ENCODE results near the gene REEP1. TPM values are rescaled to one million over a fixed set of nuclear protein-coding genes. Genes with fewer than 3 reads are reported as not detected.
A peak's percentile ranks its signal among the peaks of the same experiment; 100 is the strongest.

Gene REEP1
- total and polyA plus RNA-seq, 7 donors = 0.23 to 98.0 (median 44.9) TPM

DNA sequence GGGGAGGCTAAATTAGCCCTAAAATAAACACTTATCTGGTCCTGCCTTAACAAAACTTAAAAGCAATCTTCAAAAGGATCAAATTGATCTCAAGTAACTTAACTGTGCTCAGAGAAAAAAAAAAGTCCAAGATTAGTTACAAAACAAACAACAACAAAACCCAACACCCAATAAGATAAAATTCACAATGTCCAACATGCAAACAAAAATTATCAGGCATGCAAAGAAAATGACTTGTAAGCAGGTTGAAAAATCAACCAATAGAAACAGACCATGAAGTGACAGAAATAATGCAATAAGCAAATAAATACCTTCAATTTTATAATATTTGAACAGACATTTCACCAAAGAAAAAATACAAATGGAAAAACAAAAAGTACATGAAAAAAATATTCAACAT lies 4.0 kb upstream of the REEP1 start:
- no peak overlapping the region for H3K27ac ChIP-seq
- H3K4me1 ChIP-seq = peaks cover 0 to 9% (median 5%) of the 10 kb centered on the region in 4 donors
- H3K36me3 ChIP-seq = no peaks in the 10 kb centered on the region
- H3K9me3 ChIP-seq = peaks cover 0 to 2% (median 0%) of the 10 kb centered on the region in 4 donors
- H3K4me3 ChIP-seq = no peak overlapping the region
- no peak for DNase-seq
- TF ChIP-seq CTCF (IDR thresholded peaks at IDR 0.05) (no peak), POLR2AphosphoS5 (IDR thresholded peaks at IDR 0.05) (no peak), POLR2A (IDR thresholded peaks at IDR 0.05) (no peak), EP300 (IDR thresholded peaks at IDR 0.05) (no peak)
- H3K27me3 ChIP-seq = no peaks in the 10 kb centered on the region
- intact Hi-C loops (cut with DNase I) = no loop called here

DNA sequence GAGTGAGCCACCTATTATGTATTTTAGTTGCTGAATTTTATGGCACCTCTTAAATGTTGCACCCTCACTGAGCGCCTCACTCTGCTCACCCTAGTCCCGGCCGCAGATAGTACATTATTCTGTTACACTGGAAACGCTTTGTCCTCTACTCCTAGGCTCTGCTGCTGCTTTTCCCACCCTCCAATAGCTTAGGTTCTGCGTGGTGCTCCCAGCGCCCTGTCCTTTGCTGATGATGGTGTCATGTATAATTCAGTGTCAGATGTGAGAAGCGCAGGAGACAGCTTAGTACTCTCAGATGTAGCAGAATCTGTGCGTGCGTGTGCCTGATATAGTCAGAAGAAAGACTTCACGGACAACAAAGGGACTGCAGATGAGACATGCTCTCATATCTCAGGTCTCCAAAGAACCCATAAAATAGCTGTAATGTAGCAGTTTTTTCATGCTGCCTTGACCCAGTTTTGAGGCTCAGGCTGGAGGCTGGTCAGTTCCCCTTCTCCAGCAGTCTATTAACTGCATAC lies 1.4 kb upstream of the REEP1 start:
- H3K4me1 ChIP-seq = peaks cover 0 to 27% (median 22%) of the 10 kb centered on the region in 4 donors
- intact Hi-C loops (cut with DNase I) = loop anchor here (5.0 to 10.0 kb wide), 2 partner anchors 42 to 114 kb away; no protein-coding TSS in a partner anchor
- H3K4me3 ChIP-seq = no peak overlapping the region
- peaks cover 0 to 5% (median 0%) of the 10 kb centered on the region in 3 donors for H3K27me3 ChIP-seq
- no peak for DNase-seq
- WGBS, 2 donors = 53 to 84% methylated on average over 10 of the region's 10 CpGs
- H3K27ac ChIP-seq = no peak overlapping the region
- H3K36me3 ChIP-seq = no peaks in the 10 kb centered on the region
- TF ChIP-seq EP300 (IDR thresholded peaks at IDR 0.05) (no peak), CTCF (IDR thresholded peaks at IDR 0.05) (no peak), POLR2A (IDR thresholded peaks at IDR 0.05) (no peak), POLR2AphosphoS5 (IDR thresholded peaks at IDR 0.05) (no peak)
- H3K9me3 ChIP-seq = peaks cover 0 to 2% (median 0%) of the 10 kb centered on the region in 4 donors

DNA sequence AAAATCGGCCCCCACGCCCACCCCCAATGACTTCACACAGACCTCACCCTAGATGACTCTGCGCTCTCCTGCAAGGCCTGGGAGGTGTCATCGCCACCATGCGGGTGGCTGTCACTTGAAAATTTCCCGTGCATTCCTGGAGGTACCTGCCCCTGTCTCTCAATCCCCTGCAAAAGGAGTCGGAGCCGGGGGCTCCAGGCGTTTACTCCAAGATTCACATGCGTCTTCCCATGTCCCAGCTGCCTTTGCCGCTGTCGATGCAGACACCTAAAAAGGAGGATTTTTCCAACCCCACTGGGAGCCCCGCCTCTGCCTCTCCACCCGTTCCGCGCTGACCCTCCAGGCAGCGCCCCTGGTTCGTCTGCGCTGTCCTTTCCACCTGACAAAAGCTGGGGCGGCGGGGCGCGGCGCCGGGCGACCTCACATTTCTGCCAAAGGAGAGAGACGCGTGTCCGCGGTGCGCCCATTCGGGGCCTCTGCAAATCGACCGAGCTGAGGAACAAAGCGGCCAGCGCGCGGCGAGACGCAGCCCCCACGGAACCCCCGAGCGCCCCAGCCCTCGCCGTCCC lies 667 bp downstream of the REEP1 start:
- DNase-seq = no peak
- H3K27me3 ChIP-seq = peaks cover 0 to 5% (median 0%) of the 10 kb centered on the region in 3 donors

GRCh38 chr2:86335865-86336674 lies 1.4 kb downstream of the REEP1 start:
- Histone ChIP-seq H3K27me3 (peaks cover 0 to 5% (median 0%) of the 10 kb centered on the region in 3 donors), H3K4me3 (peak overlapping the region; percentile 59 to 69 (median 60)), H3K9me3 (no peaks in the 10 kb centered on the region), H3K4me1 (peaks cover 0 to 42% (median 30%) of the 10 kb centered on the region in 4 donors), H3K27ac (peak overlapping the region; percentile 79 to 83 (median 82)), H3K36me3 (no peaks in the 10 kb centered on the region)
- intact Hi-C loops (cut with DNase I) = loop anchor here (5.0 to 10.0 kb wide), 2 partner anchors 39 to 111 kb away; no protein-coding TSS in a partner anchor
- no peak for TF ChIP-seq CTCF (IDR thresholded peaks at IDR 0.05)
- TF ChIP-seq POLR2AphosphoS5 (IDR thresholded peaks at IDR 0.05) = no peak
- no peak for TF ChIP-seq EP300 (IDR thresholded peaks at IDR 0.05)
- TF ChIP-seq POLR2A (IDR thresholded peaks at IDR 0.05) = no peak
- no peak for DNase-seq
- 27 to 40% methylated on average over 15 of the region's 15 CpGs for WGBS, 2 donors

More for the DNA sequence above, 667 bp downstream of the REEP1 start:
- H3K4me3 ChIP-seq = peak overlapping the region; percentile 59 to 69 (median 60)
- peak overlapping the region; percentile 79 to 83 (median 82) for H3K27ac ChIP-seq
- peaks cover 0 to 2% (median 0%) of the 10 kb centered on the region in 4 donors for H3K9me3 ChIP-seq
- no peak for TF ChIP-seq CTCF (IDR thresholded peaks at IDR 0.05)
- TF ChIP-seq POLR2AphosphoS5 (IDR thresholded peaks at IDR 0.05) = peak in 1 of 4 donors; percentile 7
- TF ChIP-seq EP300 (IDR thresholded peaks at IDR 0.05) = peak in 1 of 4 donors; percentile 2
- 1 to 2% methylated on average over 45 of the region's 45 CpGs for WGBS, 2 donors
- H3K36me3 ChIP-seq = no peaks in the 10 kb centered on the region
- intact Hi-C loops (cut with DNase I) = loop anchor here (5.0 to 10.0 kb wide), 2 partner anchors 39 to 112 kb away; no protein-coding TSS in a partner anchor
- peaks cover 0 to 42% (median 30%) of the 10 kb centered on the region in 4 donors for H3K4me1 ChIP-seq
